GM13977 (cell line): Measurements from ENCODE around the gene VASH2.
A peak's percentile ranks its signal among the peaks of the same experiment; 100 is the strongest.

Experiments
- DNase-seq: peaks from one replicate; pipeline ENCODE4 v3.0.0; 2012; ENCODE audit warnings: low spot score
- CTCF ChIP-seq: IDR thresholded peaks from 2 replicates; pipeline ENCODE4 v1.5.1; 2012; ENCODE audit warnings: mild to moderate bottlenecking, control low read depth; ENCODE audit not compliant: insufficient read depth; ENCODE audit errors: extremely low read depth, missing control alignments
- in situ Hi-C: fragments of 300-500 bp; cut with MboI; formaldehyde crosslinking; loops from one replicate; pipeline ENCODE4 v1.12.0; 2022; ENCODE audit warnings: low sequenced_read_pairs, low pct_unique_long_range_greater_than_20kb, mixed read lengths, inconsistent platforms; ENCODE audit not compliant: unreplicated experiment

Gene VASH2

GRCh38 chr1:212920246-212920645 is 30.1 kb upstream of the VASH2 start:
- no peak for DNase-seq
- in situ Hi-C loops: loop anchor here (10.0 kb wide), 1 partner anchor 75 kb away; no protein-coding TSS in a partner anchor
- no peak for TF ChIP-seq CTCF

- DNase-seq: peak; percentile 51
- in situ Hi-C loops: loop anchor here (10.0 kb wide), 1 partner anchor 74 kb away; no protein-coding TSS in a partner anchor
- TF ChIP-seq CTCF: peak; percentile 71
These were observed 29.4 kb upstream of the VASH2 start for GRCh38 chr1:212920896-212921295.

- in situ Hi-C loops: loop anchor here (10.0 kb wide), 1 partner anchor 73 kb away; no protein-coding TSS in a partner anchor
- no peak for TF ChIP-seq CTCF
- DNase-seq: no peak
These were observed 28.3 kb upstream of the VASH2 start for GRCh38 chr1:212922016-212922415.

GRCh38 chr1:212926372-212926771 is 24.0 kb upstream of the VASH2 start:
- no peak for TF ChIP-seq CTCF

GRCh38 chr1:212928323-212929291 is 21.7 kb upstream of the VASH2 start:
- DNase-seq: peak; percentile 43
- no peak for TF ChIP-seq CTCF
- in situ Hi-C loops: loop anchor here (10.0 kb wide), 1 partner anchor 66 kb away; no protein-coding TSS in a partner anchor

More at GRCh38 chr1:212926372-212926771, 24.0 kb upstream of the VASH2 start:
- in situ Hi-C loops: loop anchor here (10.0 kb wide), 1 partner anchor 68 kb away; no protein-coding TSS in a partner anchor
- no peak for DNase-seq

GRCh38 chr1:212930986-212931678 is 19.2 kb upstream of the VASH2 start:
- TF ChIP-seq CTCF: no peak
- in situ Hi-C loops: no loop called here
- DNase-seq: peak; percentile 30
